ENCODE measurements around the gene CST4.
"Not testable (repeated sequence)": the region's sequence is repeated elsewhere in the genome, so short reads cannot be mapped to it uniquely, and the experiment has no call there.

The CST4 gene

GRCh38 chr20:23710771-23711170 is 21.9 kb upstream of the CST4 start:
- TF ChIP-seq CTCF (IDR thresholded peaks at IDR 0.05; ENCODE audit: low read depth, low read length, missing control alignments) = no peak
- no peak for DNase-seq (ENCODE audit: extremely low read depth, low read depth)

GRCh38 chr20:23705895-23706294 is 17.1 kb upstream of the CST4 start:
- no peak for DNase-seq (ENCODE audit: extremely low read depth, low read depth)
- no peak for TF ChIP-seq CTCF (IDR thresholded peaks at IDR 0.05; ENCODE audit: low read depth, low read length, missing control alignments)
- H3K4me3 ChIP-seq (replicated peaks; ENCODE audit: low read depth, low read length) = no peak overlapping the region

More at GRCh38 chr20:23710771-23711170, 21.9 kb upstream of the CST4 start:
- H3K4me3 ChIP-seq (replicated peaks; ENCODE audit: low read depth, low read length) = no peak overlapping the region

- TF ChIP-seq CTCF (IDR thresholded peaks at IDR 0.05; ENCODE audit: low read depth, low read length, missing control alignments) = no peak
- H3K4me3 ChIP-seq (replicated peaks; ENCODE audit: low read depth, low read length) = no peak overlapping the region
- no peak for DNase-seq (ENCODE audit: extremely low read depth, low read depth)
Measured at GRCh38 chr20:23702021-23702420, 13.2 kb upstream of the CST4 start.

- TF ChIP-seq CTCF (IDR thresholded peaks at IDR 0.05; ENCODE audit: low read depth, low read length, missing control alignments) = no peak
- no peak overlapping the region for H3K4me3 ChIP-seq (replicated peaks; ENCODE audit: low read depth, low read length)
- DNase-seq (ENCODE audit: extremely low read depth, low read depth) = no peak
Measured at GRCh38 chr20:23700931-23701330, 12.1 kb upstream of the CST4 start.

- H3K4me3 ChIP-seq (replicated peaks; ENCODE audit: low read depth, low read length) = no peak overlapping the region
- DNase-seq (ENCODE audit: extremely low read depth, low read depth) = no peak
- TF ChIP-seq CTCF (IDR thresholded peaks at IDR 0.05; ENCODE audit: low read depth, low read length, missing control alignments) = no peak
Measured at GRCh38 chr20:23697947-23698346, 9.1 kb upstream of the CST4 start.

- DNase-seq (ENCODE audit: extremely low read depth, low read depth); H3K4me3 ChIP-seq (replicated peaks; ENCODE audit: low read depth, low read length): not testable (repeated sequence)
Measured at GRCh38 chr20:23695068-23695395, 6.2 kb upstream of the CST4 start.

- not testable (repeated sequence) for H3K4me3 ChIP-seq (replicated peaks; ENCODE audit: low read depth, low read length); DNase-seq (ENCODE audit: extremely low read depth, low read depth)
Measured at GRCh38 chr20:23694178-23695067, 5.6 kb upstream of the CST4 start.

- peak; percentile 77 for DNase-seq (ENCODE audit: extremely low read depth, low read depth)
- not testable (repeated sequence) for H3K4me3 ChIP-seq (replicated peaks; ENCODE audit: low read depth, low read length)
Measured at GRCh38 chr20:23692725-23693619, 4.1 kb upstream of the CST4 start.

Data from HFF-Myc (cell line).